Endodermal cell (in vitro differentiated cells): Measurements from ENCODE around the gene SCGB1A1. TPM values are rescaled to one million over a fixed set of nuclear protein-coding genes. Genes with fewer than 3 reads are reported as not detected.

Source experiments
- DNase-seq: peaks from one replicate; pipeline ENCODE4 v3.0.0-alpha.2; 2017
- H3K27ac ChIP-seq: 2 replicates; pipeline ENCODE4 v1.5.1; 2013; ENCODE audit warnings: mild to moderate bottlenecking, low read depth, low read length, moderate library complexity
- H3K27me3 ChIP-seq: 2 replicates; pipeline ENCODE4 v1.6.1; 2013; ENCODE audit warnings: mild to moderate bottlenecking, low read length, moderate library complexity; ENCODE audit not compliant: insufficient read depth, control insufficient read depth, poor library complexity, severe bottlenecking
- H3K36me3 ChIP-seq: 2 replicates; pipeline ENCODE4 v1.7.0; 2013; ENCODE audit warnings: mild to moderate bottlenecking, low read length, moderate library complexity; ENCODE audit not compliant: control insufficient read depth, insufficient read depth
- H3K4me1 ChIP-seq: one replicate; pipeline ENCODE4 v1.7.0; 2013; ENCODE audit warnings: low read length; ENCODE audit not compliant: control insufficient read depth, insufficient read depth
- H3K4me3 ChIP-seq: 2 replicates; pipeline ENCODE4 v1.5.1; 2013; ENCODE audit warnings: mild to moderate bottlenecking, low read length, moderate library complexity
- H3K9ac ChIP-seq: 2 replicates; pipeline ENCODE4 v1.6.1; 2013; ENCODE audit warnings: mild to moderate bottlenecking, low read length, moderate library complexity; ENCODE audit not compliant: poor library complexity, severe bottlenecking; ENCODE audit errors: extremely low read depth
- H3K9me3 ChIP-seq: 2 replicates; pipeline ENCODE4 v1.6.1; 2013; ENCODE audit warnings: mild to moderate bottlenecking, low read length, moderate library complexity; ENCODE audit not compliant: control insufficient read depth
- H3K27ac Mint-ChIP-seq: 2 replicates; pipeline ENCODE4 v1.8.0; 2020; ENCODE audit warnings: mixed read lengths
- H3K27me3 Mint-ChIP-seq: 2 replicates; pipeline ENCODE4 v1.8.0; 2021; ENCODE audit warnings: mild to moderate bottlenecking, mixed read lengths; ENCODE audit not compliant: insufficient read depth
- H3K36me3 Mint-ChIP-seq: 2 replicates; pipeline ENCODE4 v1.8.0; 2020; ENCODE audit warnings: low read depth, mixed read lengths
- H3K4me1 Mint-ChIP-seq: 2 replicates; pipeline ENCODE4 v1.8.0; 2020; ENCODE audit warnings: mixed read lengths
- H3K4me3 Mint-ChIP-seq: 2 replicates; pipeline ENCODE4 v1.8.0; 2020; ENCODE audit warnings: mild to moderate bottlenecking, moderate library complexity, mixed read lengths
- H3K9me3 Mint-ChIP-seq: 2 replicates; pipeline ENCODE4 v1.8.0; 2020; ENCODE audit warnings: mild to moderate bottlenecking, mixed read lengths
- CTCF ChIP-seq: fragments of 200-600 bp; sonication (generic); conservative IDR thresholded peaks from 2 replicates; pipeline ENCODE4 v1.5.0; 2021; ENCODE audit warnings: antibody characterized with exemption, mild to moderate bottlenecking
- WGBS, 2 experiments: methylation state at CpG; one replicate each; pipeline versions ENCODE4 v1.1.5 to v1.1.7; 2013; ENCODE audit warnings: missing lambda C conversion rate in 2 of 2, mixed read lengths in 1 of 2; ENCODE audit not compliant: insufficient coverage in 1 of 2, insufficient read length in 1 of 2; 5-methylcytosine and 5-hydroxymethylcytosine counted together
- total RNA-seq, 2 donors: library from RNA; stranded (reverse); fragmentation: NEBNext Ultra II Directional in 1 of 2; extraction: Animal tissue kit (Norgen Biotek cat#: 25700) in 1 of 2; gene quantifications; 2 replicates in 1 of 2; 3 replicates in 1 of 2; pipeline ENCODE4 v1.2.1, GENCODE V29; 2021

The SCGB1A1 gene
- total RNA-seq, 2 donors from 2014 or later, result not detected

GRCh38 chr11:62439785-62440602 is 21.2 kb downstream of the SCGB1A1 start:
- H3K4me3 Mint-ChIP-seq, result no peak overlapping the region
- 84 to 86% methylated on average over 12 to 23 of the region's 23 CpGs for WGBS, 2 experiments

GRCh38 chr11:62443390-62444235 is 24.8 kb downstream of the SCGB1A1 start:
- peaks cover 10% of the 10 kb centered on the region for H3K4me1 Mint-ChIP-seq
- Histone ChIP-seq H3K27ac (no peak overlapping the region), H3K9me3 (no peaks in the 10 kb centered on the region)

More at GRCh38 chr11:62439785-62440602, 21.2 kb downstream of the SCGB1A1 start:
- no peak overlapping the region for H3K27ac Mint-ChIP-seq
- peak; percentile 42 for DNase-seq
- no peaks in the 10 kb centered on the region for H3K36me3 ChIP-seq
- H3K27me3 Mint-ChIP-seq, result no peaks in the 10 kb centered on the region
- H3K4me3 ChIP-seq, result no peak overlapping the region
- H3K36me3 Mint-ChIP-seq, result no peaks in the 10 kb centered on the region
- H3K27me3 ChIP-seq, result no peaks in the 10 kb centered on the region
- H3K4me1 Mint-ChIP-seq, result peaks cover 11% of the 10 kb centered on the region
- H3K4me1 ChIP-seq, result no peaks in the 10 kb centered on the region
- TF ChIP-seq CTCF, result no peak
- no peaks in the 10 kb centered on the region for H3K9me3 Mint-ChIP-seq
- no peaks in the 10 kb centered on the region for H3K9me3 ChIP-seq
- H3K27ac ChIP-seq, result no peak overlapping the region
- no peak overlapping the region for H3K9ac ChIP-seq

More at GRCh38 chr11:62443390-62444235, 24.8 kb downstream of the SCGB1A1 start:
- H3K36me3 ChIP-seq, result no peaks in the 10 kb centered on the region
- H3K4me3 Mint-ChIP-seq, result peak overlapping the region; percentile 9
- H3K36me3 Mint-ChIP-seq, result no peaks in the 10 kb centered on the region
- no peaks in the 10 kb centered on the region for H3K4me1 ChIP-seq
- no peak overlapping the region for H3K9ac ChIP-seq
- peaks cover 16% of the 10 kb centered on the region for H3K27me3 Mint-ChIP-seq
- peak overlapping the region; percentile 42 for H3K27ac Mint-ChIP-seq
- 95 to 98% methylated on average over 8 to 17 of the region's 17 CpGs for WGBS, 2 experiments
- DNase-seq, result no peak
- TF ChIP-seq CTCF, result no peak
- no peaks in the 10 kb centered on the region for H3K27me3 ChIP-seq
- no peak overlapping the region for H3K4me3 ChIP-seq
- no peaks in the 10 kb centered on the region for H3K9me3 Mint-ChIP-seq
